CD4-positive, alpha-beta T cell treated with Interleukin-4 for 4 hours (primary cell): ENCODE data around the gene ADGRV1.

Source experiments
- DNase-seq: peaks from one replicate; pipeline ENCODE4 v3.0.0-alpha.2; 2020

Gene ADGRV1

GRCh38 chr5:91178461-91178860 lies 619.9 kb downstream of the ADGRV1 start:
- no peak for DNase-seq

GRCh38 chr5:91179018-91179417 lies 620.4 kb downstream of the ADGRV1 start:
- DNase-seq = no peak

GRCh38 chr5:91180506-91180905 lies 621.9 kb downstream of the ADGRV1 start:
- no peak for DNase-seq

GRCh38 chr5:91182763-91183162 lies 624.2 kb downstream of the ADGRV1 start:
- peak; percentile 24 for DNase-seq

GRCh38 chr5:91183743-91184142 lies 625.1 kb downstream of the ADGRV1 start:
- DNase-seq = no peak

GRCh38 chr5:91186101-91186500 lies 627.5 kb downstream of the ADGRV1 start:
- no peak for DNase-seq

GRCh38 chr5:91187032-91187431 lies 628.4 kb downstream of the ADGRV1 start:
- DNase-seq = no peak

- DNase-seq = no peak
Observed at GRCh38 chr5:91188755-91189154, 630.2 kb downstream of the ADGRV1 start.

- DNase-seq = no peak
Observed at GRCh38 chr5:91189480-91190313, 631.1 kb downstream of the ADGRV1 start.

- DNase-seq = no peak
Observed at GRCh38 chr5:91190314-91190690, 631.7 kb downstream of the ADGRV1 start.

- no peak for DNase-seq
Observed at GRCh38 chr5:91194824-91195381, 636.3 kb downstream of the ADGRV1 start.

GRCh38 chr5:91200692-91201091 lies 642.1 kb downstream of the ADGRV1 start:
- no peak for DNase-seq

GRCh38 chr5:91206103-91206502 lies 647.5 kb downstream of the ADGRV1 start:
- DNase-seq = no peak

GRCh38 chr5:91206734-91207133 lies 648.1 kb downstream of the ADGRV1 start:
- no peak for DNase-seq

- no peak for DNase-seq
Observed at GRCh38 chr5:91207248-91207647, 648.7 kb downstream of the ADGRV1 start.

- DNase-seq = no peak
Observed at GRCh38 chr5:91211997-91212713, 653.6 kb downstream of the ADGRV1 start.

GRCh38 chr5:91212714-91213092 lies 654.1 kb downstream of the ADGRV1 start:
- no peak for DNase-seq
